Measurements from ENCODE around the gene ERFE. TPM values are rescaled to one million over a fixed set of nuclear protein-coding genes. Genes with fewer than 3 reads are reported as not detected.
A peak's percentile ranks its signal among the peaks of the same experiment; 100 is the strongest.

ERFE gene
- total and polyA plus RNA-seq, 9 of the 15 experiments (the other 6 are each of a cell fraction or from before 2014, with no cell fraction given) = 0.55 to 8.2 (median 3.7) TPM

DNA sequence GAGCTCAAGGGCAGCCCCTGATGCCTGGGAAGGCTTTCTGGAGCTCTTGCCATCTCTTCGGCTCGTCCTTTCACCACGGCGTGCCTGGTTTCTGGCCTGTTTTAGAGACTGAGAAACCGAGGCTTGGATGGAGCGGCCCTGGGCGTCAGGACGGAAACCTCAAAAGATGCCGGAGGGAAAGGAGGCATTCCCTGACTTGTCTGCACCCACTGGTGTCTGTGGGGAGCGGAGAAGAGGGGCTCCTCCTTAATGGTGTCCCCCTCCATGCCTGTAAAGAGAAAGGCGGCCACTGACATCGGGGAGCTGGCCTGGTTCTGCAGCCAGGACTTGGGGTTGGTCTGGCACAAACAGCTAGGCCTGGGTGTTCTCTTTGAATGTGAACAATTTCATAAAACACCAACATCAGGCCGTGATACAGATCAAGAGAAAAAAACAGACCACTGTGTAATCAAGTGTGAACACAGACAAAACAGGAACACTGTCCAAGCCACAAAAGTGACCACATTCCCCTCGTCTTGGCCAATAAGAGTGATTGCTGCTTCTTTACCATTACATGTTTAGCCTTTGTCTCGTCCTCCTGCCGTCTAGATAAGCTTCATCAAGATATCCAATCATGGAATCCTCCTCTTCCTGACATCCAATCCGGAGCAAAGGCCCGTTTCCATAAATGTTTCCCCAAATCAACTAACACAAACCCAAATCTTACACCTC, 45.4 kb downstream of the ERFE start:
- Histone ChIP-seq H3K9ac (ENCODE audit: insufficient read depth in 1 of 2, low read depth in 2 of 2, low read length in 2 of 2) (peak overlapping the region; percentile 84 to 91), H3K4me2 (ENCODE audit: insufficient read depth, low read length) (peak overlapping the region; percentile 77), H3K9me3 (replicated peaks; ENCODE audit: control insufficient read depth, insufficient read depth, low read depth, low read length) (peaks cover 3% of the 10 kb centered on the region; the same call in 1 of the 2 replicates), H4K20me1 (replicated peaks; ENCODE audit: control insufficient read depth, insufficient read depth, low read length) (0 out of 2 replicates have a peak, but pooled peaks cover 12% of the 10 kb centered on the region), H3K27me3 (ENCODE audit: control insufficient read depth in 2 of 2, insufficient read depth in 2 of 2, low read length in 2 of 2) (no peaks in the 10 kb centered on the region), H2AFZ (ENCODE audit: low read depth, low read length) (peak overlapping the region; percentile 83), H3K36me3 (ENCODE audit: control insufficient read depth, insufficient read depth, low read length) (0 out of 3 replicates have a peak, but pooled peaks cover 3% of the 10 kb centered on the region), H3K4me1 (replicated peaks in 1 of 2; ENCODE audit: control insufficient read depth in 2 of 2, insufficient read depth in 2 of 2, low read length in 2 of 2) (peaks cover 12 to 17% of the 10 kb centered on the region in 2 experiments; a peak in 4 of 5 replicates), H3K79me2 (ENCODE audit: control insufficient read depth, insufficient read depth, low read length) (peaks cover 43% of the 10 kb centered on the region), H3K9me1 (ENCODE audit: control insufficient read depth, insufficient read depth, low read length) (no peaks in the 10 kb centered on the region), H3K4me3 (peak overlapping the region; percentile 79), H3K27ac (ENCODE audit: extremely low read depth, low read depth, low read length) (peak overlapping the region; percentile 78)
- POLR2A ChIA-PET = no interaction called here
- FAIRE-seq (peak; percentile 84), ATAC-seq (peak; percentile 22), DNase-seq (ENCODE audit: extremely low read depth in 1 of 4, low spot score in 3 of 4) (peak in 2 of 4 experiments; percentile 16 to 44)
- CTCF ChIA-PET (ENCODE audit: low intra/inter-chr PET ratio) = no interaction called here
- in situ Hi-C loops (cut with MboI) (no loop called here), intact Hi-C loops (cut with micrococcal nuclease) (no loop called here)
- 7% methylated on average over 11 of the region's 18 CpGs for WGBS (ENCODE audit: insufficient coverage, low coverage, missing lambda C conversion rate)
- BruUV-seq (replicated peaks) = TSS peak; percentile 96
- TF ChIP-seq SUPT5H (IDR thresholded peaks at IDR 0.05) = 0 out of 2 replicates have a peak, but pooled peaks have one; percentile 49
- TF ChIP-seq SP1 (CRISPR knock-in tag; IDR thresholded peaks at IDR 0.05) = no peak
- TF ChIP-seq, protein P1, sequence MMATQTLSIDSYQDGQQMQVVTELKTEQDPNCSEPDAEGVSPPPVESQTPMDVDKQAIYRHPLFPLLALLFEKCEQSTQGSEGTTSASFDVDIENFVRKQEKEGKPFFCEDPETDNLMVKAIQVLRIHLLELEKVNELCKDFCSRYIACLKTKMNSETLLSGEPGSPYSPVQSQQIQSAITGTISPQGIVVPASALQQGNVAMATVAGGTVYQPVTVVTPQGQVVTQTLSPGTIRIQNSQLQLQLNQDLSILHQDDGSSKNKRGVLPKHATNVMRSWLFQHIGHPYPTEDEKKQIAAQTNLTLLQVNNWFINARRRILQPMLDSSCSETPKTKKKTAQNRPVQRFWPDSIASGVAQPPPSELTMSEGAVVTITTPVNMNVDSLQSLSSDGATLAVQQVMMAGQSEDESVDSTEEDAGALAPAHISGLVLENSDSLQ (IDR thresholded peaks at IDR 0.05) = peak; percentile 14; the same call in 1 of the 2 replicates
- TF ChIP-seq MTA1 (IDR thresholded peaks at IDR 0.05; ENCODE audit: borderline replicate concordance) = no peak
- TF ChIP-seq, protein P2, sequence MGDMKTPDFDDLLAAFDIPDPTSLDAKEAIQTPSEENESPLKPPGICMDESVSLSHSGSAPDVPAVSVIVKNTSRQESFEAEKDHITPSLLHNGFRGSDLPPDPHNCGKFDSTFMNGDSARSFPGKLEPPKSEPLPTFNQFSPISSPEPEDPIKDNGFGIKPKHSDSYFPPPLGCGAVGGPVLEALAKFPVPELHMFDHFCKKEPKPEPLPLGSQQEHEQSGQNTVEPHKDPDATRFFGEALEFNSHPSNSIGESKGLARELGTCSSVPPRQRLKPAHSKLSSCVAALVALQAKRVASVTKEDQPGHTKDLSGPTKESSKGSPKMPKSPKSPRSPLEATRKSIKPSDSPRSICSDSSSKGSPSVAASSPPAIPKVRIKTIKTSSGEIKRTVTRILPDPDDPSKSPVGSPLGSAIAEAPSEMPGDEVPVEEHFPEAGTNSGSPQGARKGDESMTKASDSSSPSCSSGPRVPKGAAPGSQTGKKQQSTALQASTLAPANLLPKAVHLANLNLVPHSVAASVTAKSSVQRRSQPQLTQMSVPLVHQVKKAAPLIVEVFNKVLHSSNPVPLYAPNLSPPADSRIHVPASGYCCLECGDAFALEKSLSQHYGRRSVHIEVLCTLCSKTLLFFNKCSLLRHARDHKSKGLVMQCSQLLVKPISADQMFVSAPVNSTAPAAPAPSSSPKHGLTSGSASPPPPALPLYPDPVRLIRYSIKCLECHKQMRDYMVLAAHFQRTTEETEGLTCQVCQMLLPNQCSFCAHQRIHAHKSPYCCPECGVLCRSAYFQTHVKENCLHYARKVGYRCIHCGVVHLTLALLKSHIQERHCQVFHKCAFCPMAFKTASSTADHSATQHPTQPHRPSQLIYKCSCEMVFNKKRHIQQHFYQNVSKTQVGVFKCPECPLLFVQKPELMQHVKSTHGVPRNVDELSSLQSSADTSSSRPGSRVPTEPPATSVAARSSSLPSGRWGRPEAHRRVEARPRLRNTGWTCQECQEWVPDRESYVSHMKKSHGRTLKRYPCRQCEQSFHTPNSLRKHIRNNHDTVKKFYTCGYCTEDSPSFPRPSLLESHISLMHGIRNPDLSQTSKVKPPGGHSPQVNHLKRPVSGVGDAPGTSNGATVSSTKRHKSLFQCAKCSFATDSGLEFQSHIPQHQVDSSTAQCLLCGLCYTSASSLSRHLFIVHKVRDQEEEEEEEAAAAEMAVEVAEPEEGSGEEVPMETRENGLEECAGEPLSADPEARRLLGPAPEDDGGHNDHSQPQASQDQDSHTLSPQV (IDR thresholded peaks at IDR 0.05) = peak; percentile 10; the same call in 1 of the 2 replicates
- TF ChIP-seq COPS2 (conservative IDR thresholded peaks at IDR 0.05) = no peak
- 0 out of 2 replicates have a peak, but pooled peaks have one; percentile 16 for TF ChIP-seq CREM (IDR thresholded peaks at IDR 0.05; ENCODE audit: low read depth)
- peak; percentile 62 for TF ChIP-seq TCF3 (CRISPR knock-in tag; IDR thresholded peaks at IDR 0.05)
- peak; percentile 59 for TF ChIP-seq TAL1 (IDR thresholded peaks at IDR 0.05)
- peak; percentile 27; the same call in 1 of the 2 replicates for TF ChIP-seq FOXM1 (IDR thresholded peaks at IDR 0.05; ENCODE audit: low read depth)
- no peak for TF ChIP-seq FOXM1 (CRISPR knock-in tag; IDR thresholded peaks at IDR 0.05; ENCODE audit: low read depth)
- 0 out of 4 replicates have a peak, but pooled peaks of 1 of the 2 experiments have one; percentile 14 for TF ChIP-seq MAZ (CRISPR knock-in tag; conservative IDR thresholded peaks at IDR 0.05 in 1 of 2, IDR thresholded peaks at IDR 0.05 in 1 of 2)
- TF ChIP-seq L3MBTL2 (IDR thresholded peaks at IDR 0.05) = 0 out of 2 replicates have a peak, but pooled peaks have one; percentile 3
- peak; percentile 71 for TF ChIP-seq ZNF79 (CRISPR knock-in tag; IDR thresholded peaks at IDR 0.05; ENCODE audit: low read depth)
- TF ChIP-seq TEAD1 (CRISPR knock-in tag; IDR thresholded peaks at IDR 0.05) = 0 out of 4 replicates have a peak, but pooled peaks of 1 of the 2 experiments have one; percentile 29
- TF ChIP-seq FOXA1 (IDR thresholded peaks at IDR 0.05; ENCODE audit: borderline replicate concordance) = no peak

All from K562 (cell line).